Astrocyte of the spinal cord (primary cell): ENCODE results near the gene KIAA0040.
A peak's percentile ranks its signal among the peaks of the same experiment; 100 is the strongest.

Source experiments
- DNase-seq: peaks from one replicate; pipeline ENCODE4 v3.0.0; 2011; ENCODE audit warnings: low read depth, low spot score
- H3K4me3 ChIP-seq: 2 replicates; pipeline ENCODE4 v1.5.1; 2011; ENCODE audit warnings: low read depth, mild to moderate bottlenecking, low read length, moderate library complexity
- in situ Hi-C: cut with HindIII; loops from 2 replicates; pipeline ENCODE4 v1.10.0; 2017; ENCODE audit warnings: low sequenced_read_pairs
- TF ChIP-seq, protein P1 (sequence below): IDR thresholded peaks from 2 replicates; pipeline ENCODE4 v1.5.1; 2012; ENCODE audit warnings: low read depth, mild to moderate bottlenecking, low read length, inconsistent platforms

KIAA0040 gene

DNA sequence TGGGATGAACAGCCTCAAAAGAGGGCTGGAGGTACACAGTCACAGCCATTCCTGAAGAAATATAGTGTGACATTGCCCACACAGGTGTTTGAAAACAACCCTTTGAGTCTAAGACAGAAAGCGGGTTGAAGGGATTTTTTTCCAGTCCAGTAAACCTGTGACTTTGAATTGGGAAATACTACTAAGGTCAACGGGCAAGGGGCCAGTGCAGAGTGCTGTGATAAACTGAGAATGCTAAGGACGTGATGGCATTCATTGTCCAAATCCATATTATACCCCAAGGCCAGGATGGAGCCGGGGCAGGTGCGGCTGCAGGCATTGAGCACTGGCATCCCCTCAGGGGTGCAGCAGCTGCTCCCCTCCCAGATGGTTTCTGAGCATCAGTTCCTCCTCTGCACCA is 36.6 kb downstream of the KIAA0040 start:
- DNase-seq: no peak
- no peak overlapping the region for H3K4me3 ChIP-seq
- TF ChIP-seq, protein P1, sequence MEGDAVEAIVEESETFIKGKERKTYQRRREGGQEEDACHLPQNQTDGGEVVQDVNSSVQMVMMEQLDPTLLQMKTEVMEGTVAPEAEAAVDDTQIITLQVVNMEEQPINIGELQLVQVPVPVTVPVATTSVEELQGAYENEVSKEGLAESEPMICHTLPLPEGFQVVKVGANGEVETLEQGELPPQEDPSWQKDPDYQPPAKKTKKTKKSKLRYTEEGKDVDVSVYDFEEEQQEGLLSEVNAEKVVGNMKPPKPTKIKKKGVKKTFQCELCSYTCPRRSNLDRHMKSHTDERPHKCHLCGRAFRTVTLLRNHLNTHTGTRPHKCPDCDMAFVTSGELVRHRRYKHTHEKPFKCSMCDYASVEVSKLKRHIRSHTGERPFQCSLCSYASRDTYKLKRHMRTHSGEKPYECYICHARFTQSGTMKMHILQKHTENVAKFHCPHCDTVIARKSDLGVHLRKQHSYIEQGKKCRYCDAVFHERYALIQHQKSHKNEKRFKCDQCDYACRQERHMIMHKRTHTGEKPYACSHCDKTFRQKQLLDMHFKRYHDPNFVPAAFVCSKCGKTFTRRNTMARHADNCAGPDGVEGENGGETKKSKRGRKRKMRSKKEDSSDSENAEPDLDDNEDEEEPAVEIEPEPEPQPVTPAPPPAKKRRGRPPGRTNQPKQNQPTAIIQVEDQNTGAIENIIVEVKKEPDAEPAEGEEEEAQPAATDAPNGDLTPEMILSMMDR: no peak
- in situ Hi-C loops: no loop called here

DNA sequence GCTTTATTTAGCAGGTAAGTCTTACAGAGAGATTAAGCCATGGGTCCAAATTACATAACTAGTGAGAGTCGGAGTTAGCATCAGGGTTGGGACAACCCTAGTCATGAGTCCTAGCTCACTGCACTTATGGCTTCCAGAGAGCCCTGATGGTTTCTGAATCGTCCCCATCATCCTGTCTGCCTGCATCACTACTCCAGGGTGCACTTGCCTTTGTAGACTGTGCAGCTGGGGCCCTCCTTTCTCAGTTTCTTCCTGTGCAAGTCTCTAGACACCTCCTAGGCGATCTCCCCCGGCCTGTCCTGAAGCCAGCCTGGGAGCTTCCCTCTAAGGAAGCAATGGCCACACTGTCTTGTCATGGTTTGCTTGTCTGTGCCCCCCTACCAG is 37.1 kb downstream of the KIAA0040 start:
- TF ChIP-seq, protein P1: no peak
- no peak for DNase-seq
- in situ Hi-C loops: no loop called here
- H3K4me3 ChIP-seq: no peak overlapping the region

DNA sequence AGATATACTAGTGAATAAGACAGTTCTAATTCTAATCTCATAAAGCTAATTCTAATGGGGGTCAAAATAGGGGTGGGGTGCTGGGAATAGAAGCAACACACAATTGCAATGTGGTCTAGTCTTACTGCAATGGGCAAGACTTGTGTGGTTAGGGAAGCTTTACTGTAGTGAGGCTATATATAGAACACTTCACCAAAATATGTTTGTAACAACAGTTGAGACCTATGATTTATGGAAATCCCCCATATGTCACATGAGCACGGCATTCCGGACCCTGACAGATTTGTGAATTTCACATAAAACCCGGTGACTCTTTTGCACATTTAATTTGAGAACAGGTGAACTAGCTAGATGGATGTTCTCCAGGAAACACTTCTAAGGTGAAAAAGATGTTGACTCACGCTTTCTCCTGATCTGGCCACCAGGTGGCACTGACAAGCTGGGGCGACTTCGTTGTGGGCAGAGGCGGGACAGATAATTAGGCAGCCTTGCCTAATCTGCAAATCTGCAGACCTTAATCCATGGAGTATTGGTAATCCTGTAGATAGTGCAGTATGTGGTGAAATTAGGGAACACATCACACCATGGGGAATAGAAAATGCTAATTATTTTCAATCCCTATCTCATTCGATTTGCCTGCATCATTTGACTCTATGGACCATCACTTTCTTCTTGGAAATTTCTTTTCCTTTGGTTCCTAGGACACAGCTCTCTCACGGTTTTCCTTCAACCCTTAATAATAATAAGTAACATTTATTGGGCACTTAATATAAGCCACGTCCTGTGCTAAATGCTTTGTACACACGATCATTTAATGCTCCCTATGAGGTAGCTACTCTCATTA is 37.7 kb downstream of the KIAA0040 start:
- TF ChIP-seq, protein P1: peak; percentile 85
- H3K4me3 ChIP-seq: no peak overlapping the region
- in situ Hi-C loops: no loop called here
- DNase-seq: peak; percentile 46

DNA sequence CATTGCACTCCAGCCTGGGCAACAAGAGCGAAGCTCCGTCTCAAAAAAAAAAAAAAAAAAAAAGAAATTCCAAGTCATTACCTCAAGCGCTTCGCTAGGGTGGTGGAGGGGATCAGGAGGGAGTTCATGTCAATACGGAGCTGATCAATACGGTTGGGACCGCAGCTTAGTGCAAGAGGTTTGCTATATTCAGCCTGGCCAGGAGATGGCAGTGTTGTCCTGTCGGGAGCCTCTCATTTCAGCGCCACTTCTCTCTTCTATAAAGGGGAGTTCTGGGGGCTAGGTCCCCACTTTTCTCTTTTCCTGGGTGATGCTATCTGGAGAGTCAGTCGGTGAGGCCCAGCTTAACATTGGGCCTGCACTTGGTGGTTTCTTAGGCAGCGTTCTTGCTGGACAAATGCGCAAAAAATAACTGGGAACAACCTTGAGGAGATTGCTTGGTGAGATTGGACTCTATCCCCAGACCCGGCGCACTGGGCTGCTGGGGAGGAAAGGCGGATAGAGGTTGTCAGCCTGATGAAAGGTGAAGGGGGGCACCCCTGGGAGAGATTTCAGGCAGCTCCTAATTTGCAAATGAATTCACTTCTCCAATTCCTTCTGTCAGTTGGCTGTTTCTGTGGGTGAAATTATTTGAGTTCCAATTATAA is 40.4 kb downstream of the KIAA0040 start:
- in situ Hi-C loops: no loop called here
- H3K4me3 ChIP-seq: no peak overlapping the region
- peak; percentile 24 for DNase-seq
- TF ChIP-seq, protein P1: peak; percentile 87

DNA sequence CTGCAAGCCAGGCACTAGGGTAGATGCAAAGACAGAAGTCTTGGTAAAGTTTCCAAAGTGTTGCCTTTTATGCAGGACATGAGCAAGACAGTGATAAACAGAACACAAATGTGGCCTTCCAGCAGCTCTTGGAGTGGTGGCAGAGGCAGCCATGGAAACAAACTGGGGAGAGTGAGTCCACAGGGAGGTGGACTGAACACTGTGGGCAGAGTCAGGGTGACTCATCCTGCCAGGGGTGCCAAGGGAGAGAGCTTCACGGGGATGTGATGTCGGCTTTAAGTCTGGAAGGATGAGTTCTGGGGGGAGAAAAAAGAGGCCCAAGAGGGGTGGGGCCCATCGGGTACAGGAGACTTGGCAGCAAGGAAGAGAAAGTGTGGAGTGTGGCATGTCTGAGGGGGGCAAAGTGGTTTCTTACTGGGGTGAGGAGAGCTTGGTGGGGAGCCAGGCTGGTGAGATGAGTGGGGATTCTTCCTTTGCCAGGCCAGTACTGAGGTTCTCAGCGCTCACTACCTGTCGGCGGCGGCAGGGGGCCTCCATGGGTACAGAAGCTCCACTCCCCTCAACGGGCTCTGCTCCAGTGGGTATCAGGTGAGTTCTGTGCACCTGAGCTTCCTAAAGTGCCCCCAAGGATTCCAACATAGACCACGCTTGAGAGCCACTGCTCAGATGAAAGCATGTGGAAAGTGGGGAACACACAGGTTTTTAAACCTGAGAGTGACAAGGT is 41.8 kb downstream of the KIAA0040 start:
- H3K4me3 ChIP-seq: no peak overlapping the region
- peak; percentile 29 for DNase-seq

DNA sequence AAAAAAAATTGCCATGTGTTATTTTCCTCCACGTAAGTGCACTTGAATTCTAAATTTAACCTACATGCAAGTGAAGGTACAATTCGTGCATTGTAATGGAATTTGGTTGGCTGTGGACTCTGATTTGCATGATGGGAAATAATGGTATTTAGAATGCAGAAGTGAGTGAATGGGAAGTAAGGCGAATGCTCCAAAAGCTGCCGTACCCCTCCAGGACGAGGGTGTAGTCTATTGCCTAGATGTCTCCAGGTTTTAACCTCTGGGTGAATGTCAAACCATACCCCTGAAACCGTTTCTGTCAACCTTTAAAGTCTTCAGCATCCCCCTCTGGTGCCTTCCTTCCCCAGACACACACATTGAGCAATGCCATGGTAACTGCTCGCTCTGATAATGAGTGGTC is 44.5 kb downstream of the KIAA0040 start:
- H3K4me3 ChIP-seq: no peak overlapping the region
- DNase-seq: no peak
- in situ Hi-C loops: no loop called here
- TF ChIP-seq, protein P1: no peak

More for the DNA sequence above, 41.8 kb downstream of the KIAA0040 start:
- TF ChIP-seq, protein P1: peak; percentile 1
- in situ Hi-C loops: no loop called here
